H9 (cell line): ENCODE measurements around the gene ABHD14A. TPM values are rescaled to one million over a fixed set of nuclear protein-coding genes. Genes with fewer than 3 reads are reported as not detected.

Source experiments
- DNase-seq: peaks from one replicate; pipeline ENCODE4 v3.0.0-alpha.2; 2017
- H2AFZ ChIP-seq: one replicate; pipeline ENCODE4 v1.6.1; 2013; ENCODE audit warnings: mild to moderate bottlenecking, low read length, control low read depth, moderate library complexity
- H2AK5ac ChIP-seq: 2 replicates; pipeline ENCODE4 v1.6.1; 2013; ENCODE audit warnings: low read length, control low read depth, mixed read lengths; ENCODE audit not compliant: insufficient read length
- H2BK120ac ChIP-seq: one replicate; pipeline ENCODE4 v1.6.1; 2013; ENCODE audit warnings: low read depth, mild to moderate bottlenecking, low read length, control low read depth, inconsistent platforms; ENCODE audit not compliant: poor library complexity, severe bottlenecking
- H2BK12ac ChIP-seq: 2 replicates; pipeline ENCODE4 v1.6.1; 2013; ENCODE audit warnings: low read length, control low read depth, mixed read lengths, low read depth; ENCODE audit not compliant: insufficient read length
- H2BK15ac ChIP-seq: 2 replicates; pipeline ENCODE4 v1.6.1; 2013; ENCODE audit warnings: low read depth, low read length, control low read depth
- H2BK20ac ChIP-seq: one replicate; pipeline ENCODE4 v1.6.1; 2013; ENCODE audit warnings: low read depth, mild to moderate bottlenecking, low read length, control low read depth, inconsistent platforms; ENCODE audit not compliant: poor library complexity, severe bottlenecking
- H2BK5ac ChIP-seq: 2 replicates; pipeline ENCODE4 v1.6.1; 2013; ENCODE audit warnings: low read length, control low read depth, mixed read lengths; ENCODE audit not compliant: insufficient read length
- H3K14ac ChIP-seq: 2 replicates; pipeline ENCODE4 v1.6.1; 2013; ENCODE audit warnings: low read length, control low read depth; ENCODE audit not compliant: insufficient read depth
- H3K18ac ChIP-seq: 2 replicates; pipeline ENCODE4 v1.6.1; 2013; ENCODE audit warnings: low read depth, mild to moderate bottlenecking, mixed read lengths, low read length, control low read depth; ENCODE audit not compliant: insufficient read length
- H3K23ac ChIP-seq: 2 replicates; pipeline ENCODE4 v1.6.1; 2013; ENCODE audit warnings: low read length, control low read depth, mixed read lengths, low read depth; ENCODE audit not compliant: insufficient read length
- H3K23me2 ChIP-seq: 2 replicates; pipeline ENCODE4 v1.6.1; 2013; ENCODE audit warnings: low read depth, mild to moderate bottlenecking, mixed read lengths, low read length, control low read depth; ENCODE audit not compliant: insufficient read length, poor library complexity, severe bottlenecking
- H3K27ac ChIP-seq: 2 replicates; pipeline ENCODE4 v1.5.1; 2013; ENCODE audit warnings: low read length, control low read depth, mixed read lengths, low read depth; ENCODE audit not compliant: insufficient read length
- H3K27me3 ChIP-seq: 2 replicates; pipeline ENCODE4 v1.6.1; 2013; ENCODE audit warnings: low read length, control low read depth, inconsistent platforms; ENCODE audit not compliant: insufficient read depth
- H3K4ac ChIP-seq: 2 replicates; pipeline ENCODE4 v1.6.1; 2013; ENCODE audit warnings: low read depth, mild to moderate bottlenecking, control low read depth, inconsistent platforms, low read length, moderate library complexity
- H3K4me1 ChIP-seq: 2 replicates; pipeline ENCODE4 v1.6.1; 2013; ENCODE audit warnings: low read length, control low read depth, inconsistent platforms; ENCODE audit not compliant: insufficient read depth
- H3K4me2 ChIP-seq: 2 replicates; pipeline ENCODE4 v1.6.1; 2013; ENCODE audit warnings: low read length, control low read depth, mixed read lengths; ENCODE audit not compliant: insufficient read length, insufficient read depth
- H3K56ac ChIP-seq: 2 replicates; pipeline ENCODE4 v1.6.1; 2013; ENCODE audit warnings: low read depth, mild to moderate bottlenecking, mixed read lengths, low read length, control low read depth; ENCODE audit not compliant: insufficient read length
- H3K79me1 ChIP-seq: 2 replicates; pipeline ENCODE4 v1.6.1; 2013; ENCODE audit warnings: low read depth, mild to moderate bottlenecking, moderate library complexity, low read length, control low read depth, inconsistent platforms; ENCODE audit not compliant: insufficient read depth, poor library complexity, severe bottlenecking
- H3K79me2 ChIP-seq: 2 replicates; pipeline ENCODE4 v1.6.1; 2013; ENCODE audit warnings: low read length, control low read depth, inconsistent platforms; ENCODE audit not compliant: insufficient read depth
- H3K9ac ChIP-seq: 2 replicates; pipeline ENCODE4 v1.6.1; 2013; ENCODE audit warnings: low read length, control low read depth, mixed read lengths; ENCODE audit not compliant: insufficient read length; ENCODE audit errors: extremely low read depth
- H3K9me3 ChIP-seq: one replicate; pipeline ENCODE4 v1.6.1; 2013; ENCODE audit warnings: low read depth, low read length, inconsistent platforms; ENCODE audit not compliant: control insufficient read depth
- H3T11ph ChIP-seq: one replicate; pipeline ENCODE4 v1.6.1; 2013; ENCODE audit warnings: mild to moderate bottlenecking, low read length, control low read depth, inconsistent platforms
- H4K20me1 ChIP-seq: one replicate; pipeline ENCODE4 v1.6.1; 2013; ENCODE audit not compliant: control insufficient read depth, insufficient read length, insufficient read depth
- H4K5ac ChIP-seq: 2 replicates; pipeline ENCODE4 v1.6.1; 2013; ENCODE audit warnings: low read depth, mild to moderate bottlenecking, mixed read lengths, low read length, control low read depth; ENCODE audit not compliant: insufficient read length
- H4K8ac ChIP-seq: replicated peaks from 2 replicates; pipeline ENCODE4 v1.6.1; 2013; ENCODE audit warnings: low read length, control low read depth, mixed read lengths, low read depth; ENCODE audit not compliant: insufficient read length
- H4K91ac ChIP-seq: 2 replicates; pipeline ENCODE4 v1.6.1; 2013; ENCODE audit warnings: low read depth, mild to moderate bottlenecking, moderate library complexity, mixed read lengths, low read length, control low read depth; ENCODE audit not compliant: insufficient read length
- H3K27ac Mint-ChIP-seq, 3 experiments: 2 replicates in 2 of 3; 3 replicates in 1 of 3; pipeline ENCODE4 v1.8.0; 2020 to 2021; ENCODE audit warnings: mixed read lengths in 3 of 3, mild to moderate bottlenecking in 1 of 3, moderate library complexity in 1 of 3
- H3K27me3 Mint-ChIP-seq: 2 replicates; pipeline ENCODE4 v1.8.0; 2021; ENCODE audit warnings: low read depth, mild to moderate bottlenecking, moderate library complexity, mixed read lengths
- H3K36me3 Mint-ChIP-seq, 3 experiments: 2 replicates in 2 of 3; 3 replicates in 1 of 3; pipeline ENCODE4 v1.8.0; 2020 to 2021; ENCODE audit warnings: low read depth in 3 of 3, mixed read lengths in 3 of 3; ENCODE audit not compliant: insufficient read depth in 1 of 3
- H3K4me1 Mint-ChIP-seq, 2 experiments: 2 replicates each; pipeline ENCODE4 v1.8.0; 2020; ENCODE audit warnings: mixed read lengths in 2 of 2
- H3K4me3 Mint-ChIP-seq, 2 experiments: 2 replicates in 1 of 2; 3 replicates in 1 of 2; pipeline ENCODE4 v1.8.0; 2020 to 2021; ENCODE audit warnings: mild to moderate bottlenecking in 2 of 2, mixed read lengths in 2 of 2, moderate library complexity in 1 of 2
- H3K9me3 Mint-ChIP-seq, 2 experiments: 2 replicates in 1 of 2; 3 replicates in 1 of 2; pipeline ENCODE4 v1.8.0; 2020; ENCODE audit warnings: mild to moderate bottlenecking in 2 of 2, mixed read lengths in 2 of 2, moderate library complexity in 1 of 2
- WGBS: extraction: QIAGEN DNeasy Blood & Tissue Kit; methylation state at CpG from one replicate; pipeline ENCODE4 v1.1.7; 2013; ENCODE audit warnings: missing lambda C conversion rate, low lambda C conversion rate, mixed read lengths; ENCODE audit not compliant: insufficient read length; ENCODE audit errors: extremely low coverage; 5-methylcytosine and 5-hydroxymethylcytosine counted together
- total RNA-seq: library from RNA; stranded (reverse); gene quantifications from 2 replicates; pipeline ENCODE4 v1.2.1, GENCODE V29; 2021
- TF ChIP-seq, protein P1 (sequence below): fragments of 200-600 bp; sonication (generic); conservative IDR thresholded peaks from 3 replicates; pipeline ENCODE4 v1.8.0; 2021; ENCODE audit warnings: antibody characterized with exemption, mild to moderate bottlenecking

ABHD14A gene
- total RNA-seq, 1 experiment from 2014 or later: 3.1 TPM

- no peak overlapping the region for H2AK5ac ChIP-seq
- peak overlapping the region in 1 of 3 experiments; percentile 73; a peak in 1 of 7 replicates for H3K27ac Mint-ChIP-seq
- no peaks in the 10 kb centered on the region for H3K79me2 ChIP-seq
- no peaks in the 10 kb centered on the region for H3K79me1 ChIP-seq
- H2BK15ac ChIP-seq: no peak overlapping the region
- H3K4me1 ChIP-seq: peaks cover 4% of the 10 kb centered on the region; the same call in 1 of the 2 replicates
- H4K91ac ChIP-seq: no peak overlapping the region
- H3K23ac ChIP-seq: no peak overlapping the region
- H3K36me3 Mint-ChIP-seq: no peaks in the 10 kb centered on the region
- no peak for DNase-seq
- H2AFZ ChIP-seq: no peak overlapping the region
- no peak overlapping the region for H3K56ac ChIP-seq
- no peak overlapping the region for H2BK20ac ChIP-seq
- peaks cover 2% of the 10 kb centered on the region for H3K27me3 Mint-ChIP-seq
- no peak overlapping the region for H3T11ph ChIP-seq
- H3K4me3 Mint-ChIP-seq: no peak overlapping the region
- peaks cover 5% of the 10 kb centered on the region for H4K20me1 ChIP-seq
- H4K5ac ChIP-seq: no peak overlapping the region
- no peak overlapping the region for H3K27ac ChIP-seq
- no peaks in the 10 kb centered on the region for H3K9me3 ChIP-seq
- no peaks in the 10 kb centered on the region for H3K23me2 ChIP-seq
- H3K18ac ChIP-seq: no peak overlapping the region
- no peak overlapping the region for H2BK120ac ChIP-seq
- no peak overlapping the region for H3K14ac ChIP-seq
- H4K8ac ChIP-seq: no peak overlapping the region
- H3K27me3 ChIP-seq: no peaks in the 10 kb centered on the region
- no peak overlapping the region for H3K9ac ChIP-seq
- H2BK12ac ChIP-seq: no peak overlapping the region
- no CpG with 5 or more reads among the region's 4 CpGs for WGBS
- TF ChIP-seq, protein P1, sequence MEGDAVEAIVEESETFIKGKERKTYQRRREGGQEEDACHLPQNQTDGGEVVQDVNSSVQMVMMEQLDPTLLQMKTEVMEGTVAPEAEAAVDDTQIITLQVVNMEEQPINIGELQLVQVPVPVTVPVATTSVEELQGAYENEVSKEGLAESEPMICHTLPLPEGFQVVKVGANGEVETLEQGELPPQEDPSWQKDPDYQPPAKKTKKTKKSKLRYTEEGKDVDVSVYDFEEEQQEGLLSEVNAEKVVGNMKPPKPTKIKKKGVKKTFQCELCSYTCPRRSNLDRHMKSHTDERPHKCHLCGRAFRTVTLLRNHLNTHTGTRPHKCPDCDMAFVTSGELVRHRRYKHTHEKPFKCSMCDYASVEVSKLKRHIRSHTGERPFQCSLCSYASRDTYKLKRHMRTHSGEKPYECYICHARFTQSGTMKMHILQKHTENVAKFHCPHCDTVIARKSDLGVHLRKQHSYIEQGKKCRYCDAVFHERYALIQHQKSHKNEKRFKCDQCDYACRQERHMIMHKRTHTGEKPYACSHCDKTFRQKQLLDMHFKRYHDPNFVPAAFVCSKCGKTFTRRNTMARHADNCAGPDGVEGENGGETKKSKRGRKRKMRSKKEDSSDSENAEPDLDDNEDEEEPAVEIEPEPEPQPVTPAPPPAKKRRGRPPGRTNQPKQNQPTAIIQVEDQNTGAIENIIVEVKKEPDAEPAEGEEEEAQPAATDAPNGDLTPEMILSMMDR: no peak
- no peak overlapping the region for H3K4me2 ChIP-seq
- H2BK5ac ChIP-seq: no peak overlapping the region
- no peak overlapping the region for H3K4ac ChIP-seq
- H3K9me3 Mint-ChIP-seq: no peaks in the 10 kb centered on the region
- H3K4me1 Mint-ChIP-seq: peaks cover 11 to 20% of the 10 kb centered on the region in 2 experiments
These were observed 51.2 kb downstream of the ABHD14A start for GRCh38 chr3:52026041-52026440.
